ENCODE results near the gene CCND2.

DNA sequence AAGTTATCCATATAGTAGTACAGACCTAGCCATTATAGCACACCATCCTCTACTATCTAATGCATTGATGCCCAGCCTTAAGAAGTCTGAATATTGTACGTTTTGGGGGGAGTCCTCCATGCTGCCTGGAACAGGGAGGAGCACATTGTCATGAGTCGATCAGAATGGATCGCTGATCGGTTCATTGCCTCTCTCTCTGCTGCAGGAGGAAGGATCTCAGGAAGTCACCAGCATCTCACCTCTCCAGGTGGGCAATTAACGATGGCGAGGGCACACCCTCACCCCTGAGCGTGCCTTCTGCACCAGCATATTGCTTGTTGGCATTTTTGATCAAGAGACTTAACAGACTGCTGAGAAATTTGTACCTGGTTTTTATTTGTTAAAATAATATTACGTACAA, 11.5 kb downstream of the CCND2 start:
- no peak for TF ChIP-seq POLR2AphosphoS5 (IDR thresholded peaks at IDR 0.05)
- TF ChIP-seq CTCF (IDR thresholded peaks at IDR 0.05) = no peak
